Effector CD4-positive, alpha-beta T cell (primary cell): ENCODE measurements around the gene FAM32A.
A peak's percentile ranks its signal among the peaks of the same experiment; 100 is the strongest.

Experiments used
- DNase-seq: peaks from one replicate; pipeline ENCODE4 v3.0.0-alpha.2; 2020
- total RNA-seq: gene quantifications from one replicate; lab custom pipeline; 2026; lab: John Stamatoyannopoulos, UW

FAM32A gene
- 37.0 reads per million, percentile 61 among the genes with 10 or more reads in this experiment for total RNA-seq

GRCh38 chr19:16185123-16185767 is at the start of gene FAM32A:
Gene FAM32A (plus strand): TSS chr19:16185410. CDS start chr19:16185443, 33 bp downstream.
- peak; percentile 98 for DNase-seq

- DNase-seq, result no peak
Observed at GRCh38 chr19:16135430-16136127, 49.6 kb upstream of the FAM32A start.

- no peak for DNase-seq
Observed at GRCh38 chr19:16136185-16136999, 48.8 kb upstream of the FAM32A start.

GRCh38 chr19:16139752-16140151 is 45.5 kb upstream of the FAM32A start:
- no peak for DNase-seq

DNA sequence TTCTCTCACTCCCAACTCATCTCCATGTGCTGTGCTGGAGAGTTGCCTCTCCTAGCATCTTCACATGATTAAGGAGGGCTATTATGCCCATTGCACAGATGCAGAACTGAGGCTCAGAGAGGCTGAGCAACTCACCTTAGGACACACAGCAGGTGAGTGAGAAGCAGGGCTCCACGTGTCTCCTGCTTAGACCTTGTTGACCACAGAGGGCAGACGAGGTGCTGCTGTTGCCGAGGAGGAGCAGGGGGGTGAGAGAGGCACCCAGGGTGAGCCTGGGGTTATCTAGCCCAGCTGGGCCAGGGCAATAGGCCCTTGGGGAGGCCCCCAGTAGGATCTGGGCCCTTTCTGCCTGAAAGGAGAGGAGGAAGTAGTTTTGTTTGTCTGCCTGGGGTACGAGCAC is 44.2 kb upstream of the FAM32A start:
- DNase-seq, result no peak

GRCh38 chr19:16142032-16142580 is 43.1 kb upstream of the FAM32A start:
- DNase-seq, result no peak

- peak; percentile 68 for DNase-seq
Observed at GRCh38 chr19:16143399-16144215, 41.6 kb upstream of the FAM32A start, which contains the start of gene HSH2D. Gene HSH2D (plus strand): TSS chr19:16143685. CDS start chr19:16148751, 5,066 bp downstream.

- no peak for DNase-seq
Observed at GRCh38 chr19:16144216-16144581, 41.0 kb upstream of the FAM32A start.

GRCh38 chr19:16146112-16146511 is 39.1 kb upstream of the FAM32A start:
- DNase-seq, result no peak

DNA sequence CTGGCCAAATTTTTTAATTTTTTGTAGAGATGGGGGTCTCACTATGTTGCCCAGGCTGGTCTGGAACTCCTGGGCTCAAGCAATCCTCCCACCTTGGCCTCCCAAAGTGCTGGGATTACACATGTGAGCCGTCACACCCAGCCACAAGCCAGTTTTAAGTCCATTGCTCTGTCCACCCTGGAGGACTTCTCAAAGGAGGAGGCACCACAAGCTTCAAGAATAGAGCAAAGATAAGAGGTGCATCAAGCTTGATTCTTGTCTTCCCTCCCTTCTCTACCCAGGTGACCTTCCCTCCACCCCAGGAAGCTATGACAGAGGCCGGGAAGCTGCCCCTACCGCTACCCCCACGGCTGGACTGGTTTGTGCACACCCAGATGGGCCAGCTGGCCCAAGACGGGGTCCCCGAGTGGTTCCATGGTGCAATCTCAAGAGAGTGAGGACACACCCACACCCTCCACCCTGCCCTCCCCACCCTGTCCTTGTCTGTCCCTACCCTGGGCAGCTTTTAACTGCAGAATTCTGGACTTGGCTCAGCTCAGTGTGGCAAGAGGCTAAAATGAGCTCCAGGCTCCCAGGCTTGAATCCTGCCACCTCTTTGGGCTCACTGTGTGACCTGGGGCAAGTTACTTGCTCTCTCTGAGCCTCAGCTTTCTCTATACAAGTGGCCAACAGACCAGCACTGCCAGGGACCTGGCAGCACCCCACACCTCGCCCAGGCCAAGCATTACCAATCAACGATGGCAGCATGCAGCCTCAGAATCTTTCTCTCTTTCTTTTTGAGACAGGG is 36.6 kb upstream of the FAM32A start:
- no peak for DNase-seq

DNA sequence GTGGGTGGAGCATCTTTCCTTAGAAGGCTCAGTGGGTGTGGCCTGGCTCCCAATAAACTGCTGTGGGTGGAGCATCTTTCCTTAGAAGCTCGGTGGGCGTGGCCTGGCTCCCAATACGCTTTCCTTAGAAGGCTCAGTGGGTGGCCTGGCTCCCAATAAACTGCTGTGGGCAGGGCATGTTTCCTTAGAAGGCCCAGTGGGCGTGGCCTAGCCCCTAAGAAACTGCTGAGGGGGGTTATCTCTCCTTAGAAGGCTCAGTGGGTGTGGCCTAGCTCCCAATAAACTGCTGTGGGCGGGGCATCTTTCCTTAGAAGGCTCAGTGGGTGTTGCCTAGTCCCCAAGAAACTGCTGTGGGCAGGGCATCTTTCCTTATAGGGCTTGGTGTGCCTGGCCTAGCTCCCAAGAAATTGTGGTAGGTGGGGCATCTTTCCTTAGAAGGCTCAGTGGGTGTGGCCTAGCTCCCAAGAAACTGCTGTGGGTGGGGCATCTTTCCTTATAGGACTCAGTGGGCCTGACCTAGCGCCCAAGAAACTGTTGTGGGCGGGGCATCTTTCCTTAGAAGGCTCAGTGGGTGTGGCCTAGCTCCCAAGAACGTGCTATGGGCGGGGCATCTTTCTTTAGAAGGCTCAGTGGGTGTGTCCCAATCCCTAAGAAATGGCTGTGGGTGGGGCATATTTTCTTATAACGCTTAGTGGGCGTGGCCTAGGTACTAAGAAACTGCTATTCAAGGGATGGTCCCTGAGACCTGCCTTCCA is 31.5 kb upstream of the FAM32A start:
- DNase-seq, result no peak

- no peak for DNase-seq
Observed at GRCh38 chr19:16154557-16154956, 30.7 kb upstream of the FAM32A start.

DNA sequence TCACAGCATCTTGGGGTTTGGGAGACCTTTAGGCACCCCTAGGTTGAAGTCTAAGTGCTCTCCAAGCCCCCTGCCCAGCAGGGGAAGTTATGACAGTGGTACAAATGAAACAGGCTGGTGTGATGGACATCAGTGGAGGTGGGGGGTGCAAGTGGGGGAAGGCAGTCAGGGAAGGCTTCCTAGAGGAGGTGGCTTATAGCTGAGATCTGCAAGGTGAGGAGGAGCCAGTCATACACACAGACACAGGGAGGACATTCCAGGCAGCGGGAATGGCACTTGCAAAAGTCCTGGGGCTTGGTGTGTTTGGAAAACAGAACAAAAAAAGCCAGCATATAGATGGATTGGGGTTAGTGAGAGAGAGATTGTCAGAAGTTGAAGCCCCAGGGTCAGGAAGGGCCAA is 30.1 kb upstream of the FAM32A start:
- no peak for DNase-seq

- DNase-seq, result no peak
Observed at GRCh38 chr19:16156904-16157303, 28.3 kb upstream of the FAM32A start.

- DNase-seq, result no peak
Observed at GRCh38 chr19:16157601-16158000, 27.6 kb upstream of the FAM32A start.

- DNase-seq, result no peak
Observed at GRCh38 chr19:16159655-16160054, 25.6 kb upstream of the FAM32A start.

DNA sequence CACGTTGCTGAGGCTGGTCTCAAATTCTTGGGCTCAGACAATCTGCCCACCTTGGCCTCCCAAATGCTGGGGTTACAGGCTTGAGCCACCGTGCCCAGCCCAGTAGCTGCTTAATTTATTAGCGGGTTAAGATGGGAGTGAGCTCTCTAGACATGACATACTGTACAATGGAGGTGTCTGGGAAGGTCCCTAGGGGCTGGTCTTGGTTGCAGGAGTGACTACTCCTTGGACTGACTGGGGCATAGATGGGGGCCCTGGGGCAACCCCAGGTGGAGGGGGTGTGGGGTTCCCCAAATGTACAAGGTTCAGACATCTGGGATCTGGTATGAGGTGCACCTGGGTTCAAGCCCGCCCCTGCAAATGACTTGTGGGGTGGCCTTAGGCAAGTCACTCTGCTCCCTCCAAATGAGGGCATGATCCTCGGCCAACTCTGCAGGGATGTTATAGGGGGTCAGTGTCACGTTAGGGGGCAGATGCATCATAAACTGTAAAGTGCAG is 24.7 kb upstream of the FAM32A start:
- no peak for DNase-seq

DNA sequence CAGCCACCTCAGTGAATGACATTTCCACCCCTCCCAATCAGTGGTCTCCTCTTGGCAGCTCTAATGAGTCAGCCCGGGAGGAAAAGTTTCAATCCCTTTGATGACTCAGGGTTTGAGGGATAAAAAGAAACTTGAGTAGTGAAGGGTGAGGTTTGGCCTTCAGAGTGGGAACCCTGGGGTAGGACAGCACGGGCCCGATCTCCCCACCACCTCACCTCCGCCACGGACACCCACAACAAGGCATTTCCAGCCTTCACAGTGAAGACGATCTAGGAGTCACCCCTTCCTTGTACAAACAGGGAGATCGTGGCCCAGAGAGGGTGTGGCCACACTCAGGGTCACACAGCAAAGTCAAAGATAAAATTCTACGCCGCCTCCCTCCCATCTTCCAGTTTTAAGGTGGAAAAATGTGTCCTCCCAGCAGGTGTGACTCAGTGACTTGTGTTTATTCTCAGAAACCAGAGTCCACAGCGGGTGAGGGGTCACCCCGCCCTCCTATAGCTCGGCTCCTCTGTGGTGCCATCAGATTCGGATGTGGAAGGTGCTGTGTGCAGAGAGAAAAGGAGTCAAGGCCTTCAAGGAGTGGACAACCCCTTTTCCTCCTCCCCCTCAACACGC is 24.2 kb upstream of the FAM32A start:
- DNase-seq, result no peak

GRCh38 chr19:16161840-16162239 is 23.4 kb upstream of the FAM32A start:
- no peak for DNase-seq
